ENCODE measurements around the gene F2RL3. TPM values are rescaled to one million over a fixed set of nuclear protein-coding genes. Genes with fewer than 3 reads are reported as not detected.

The F2RL3 gene
- polyA plus RNA-seq (2013, experiment 1 of 2): not detected
- polyA plus RNA-seq (2013, experiment 2 of 2): not detected

DNA sequence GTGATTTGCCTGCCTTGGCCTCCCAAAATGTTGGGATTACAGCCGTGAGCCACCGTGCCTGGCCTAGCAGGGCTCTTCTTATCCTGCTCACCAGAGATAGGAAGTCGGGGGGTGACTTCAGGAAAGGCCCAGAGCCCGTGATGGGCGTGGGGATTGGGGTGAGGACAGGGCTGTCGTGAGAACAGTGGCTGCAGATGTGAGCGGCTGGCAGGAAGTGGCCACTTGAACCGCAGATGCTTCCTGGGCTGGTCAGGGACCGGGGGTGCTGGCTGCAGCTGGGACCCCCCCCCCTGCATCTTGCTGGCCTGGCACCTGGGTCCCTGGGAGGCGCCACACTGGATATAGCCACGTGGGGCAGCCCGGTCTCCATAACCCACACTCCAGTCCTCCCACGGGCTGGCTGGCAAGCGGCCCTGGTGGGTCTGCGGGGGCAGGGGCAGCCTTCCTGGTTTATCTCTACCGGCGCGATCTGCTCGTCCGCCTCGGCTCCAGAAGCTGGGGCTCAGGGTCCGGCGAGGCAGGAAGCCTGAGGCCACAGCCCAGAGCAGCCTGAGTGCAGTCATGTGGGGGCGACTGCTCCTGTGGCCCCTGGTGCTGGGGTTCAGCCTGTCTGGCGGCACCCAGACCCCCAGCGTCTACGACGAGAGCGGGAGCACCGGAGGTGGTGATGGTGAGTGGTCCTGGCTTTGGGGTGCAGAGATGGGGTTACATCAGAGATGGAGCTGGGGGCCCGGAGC lies at the start of gene F2RL3:
F2RL3 (plus strand) TSS at position 371 of the 737 bp plus-strand sequence; CDS start at position 562, 191 bp downstream.
- H3K4me1 ChIP-seq (ENCODE audit: control insufficient read depth in 2 of 2, insufficient read depth in 1 of 2, low read depth in 1 of 2, low read length in 2 of 2): peaks cover 0 to 6% of the 10 kb centered on the region in 2 donors
- peak within 1 kb of the TSS; percentile 90 for H2AK5ac ChIP-seq (ENCODE audit: low read depth, low read length)
- H3K27ac ChIP-seq (replicated peaks; ENCODE audit: low read length): no peak within 1 kb of the TSS
- H3K4me2 ChIP-seq (ENCODE audit: insufficient read depth, low read length, poor library complexity, severe bottlenecking): no peak within 1 kb of the TSS
- no peak within 1 kb of the TSS for H2BK120ac ChIP-seq (ENCODE audit: low read depth, low read length)
- H3K27me3 ChIP-seq (ENCODE audit: control insufficient read depth in 3 of 3, insufficient read depth in 3 of 3, low read depth in 1 of 3, low read length in 3 of 3): peaks cover 0 to 5% (median 0%) of the 10 kb centered on the region in 3 experiments
- no peak within 1 kb of the TSS for H4K91ac ChIP-seq (ENCODE audit: low read depth, low read length, poor library complexity)
- peak within 1 kb of the TSS; percentile 26 for H2BK15ac ChIP-seq (ENCODE audit: low read length)
- peak within 1 kb of the TSS; percentile 95 for H3K23ac ChIP-seq (ENCODE audit: low read depth, low read length, poor library complexity)
- peak within 1 kb of the TSS; percentile 71 for H3K14ac ChIP-seq (ENCODE audit: low read length)
- peak within 1 kb of the TSS; percentile 91 for H3K18ac ChIP-seq (ENCODE audit: low read length)
- no CpG with 5 or more reads among the region's 31 CpGs for WGBS, 2 donors (ENCODE audit: extremely low coverage in 2 of 2, insufficient read length in 2 of 2, insufficient replicate concordance in 1 of 2)
- peak within 1 kb of the TSS; percentile 24 for H2BK5ac ChIP-seq (ENCODE audit: low read length)
- no peak for DNase-seq (ENCODE audit: low spot score)
- no peaks in the 10 kb centered on the region for H3K36me3 ChIP-seq (replicated peaks in 1 of 2; ENCODE audit: control insufficient read depth in 2 of 2, insufficient read depth in 2 of 2, low read length in 2 of 2)
- peak within 1 kb of the TSS in 1 of 2 donors; percentile 18 for H3K4me3 ChIP-seq (ENCODE audit: low read length in 2 of 2)
- H3K9me3 ChIP-seq (replicated peaks in 1 of 2; ENCODE audit: control insufficient read depth in 2 of 2, insufficient read depth in 1 of 2, low read depth in 1 of 2, low read length in 2 of 2): no peaks in the 10 kb centered on the region
- H3K4ac ChIP-seq (ENCODE audit: low read length): no peak within 1 kb of the TSS
- H3K9ac ChIP-seq (ENCODE audit: low read depth, low read length, poor library complexity): no peak within 1 kb of the TSS
- peak within 1 kb of the TSS; percentile 73 for H2BK12ac ChIP-seq (ENCODE audit: low read length)
- peak within 1 kb of the TSS; percentile 17 for H4K8ac ChIP-seq (ENCODE audit: low read depth, low read length)
- H3K79me1 ChIP-seq (ENCODE audit: low read depth, low read length): no peaks in the 10 kb centered on the region
- H2AFZ ChIP-seq (ENCODE audit: low read length): no peak within 1 kb of the TSS

DNA sequence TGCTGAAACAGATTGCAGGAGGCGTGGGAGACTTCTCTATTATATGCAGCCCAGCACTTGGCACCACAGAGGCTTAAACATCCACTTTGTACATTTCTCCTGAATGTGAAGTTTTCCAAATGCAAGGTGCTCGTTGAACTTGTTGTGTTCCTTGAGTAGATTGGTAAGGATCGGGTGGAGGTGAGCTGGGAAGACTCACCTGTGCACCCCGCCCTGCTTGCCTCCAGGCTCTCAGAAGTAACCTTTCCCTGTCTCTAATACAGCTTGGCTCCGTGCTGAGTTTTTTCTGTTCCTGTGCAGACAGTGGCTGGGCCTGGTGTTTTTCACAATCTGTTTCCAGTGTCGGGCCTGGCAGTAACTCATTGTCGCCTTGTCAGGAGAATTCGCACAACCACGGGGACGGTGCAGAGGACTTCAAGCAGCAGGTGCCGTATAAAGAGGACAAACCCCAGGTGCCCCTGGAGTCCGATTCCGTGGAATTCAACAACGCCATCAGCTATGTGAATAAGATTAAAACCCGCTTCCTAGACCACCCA lies 47.3 kb upstream of the F2RL3 start:
- Histone ChIP-seq H3K18ac (ENCODE audit: low read length) (no peak overlapping the region), H3K9me3 (replicated peaks in 1 of 2; ENCODE audit: control insufficient read depth in 2 of 2, insufficient read depth in 1 of 2, low read depth in 1 of 2, low read length in 2 of 2) (peaks cover 0 to 4% of the 10 kb centered on the region in 2 donors), H3K4me1 (ENCODE audit: control insufficient read depth in 2 of 2, insufficient read depth in 1 of 2, low read depth in 1 of 2, low read length in 2 of 2) (no peaks in the 10 kb centered on the region), H3K79me1 (ENCODE audit: low read depth, low read length) (peaks cover 8% of the 10 kb centered on the region), H3K27me3 (ENCODE audit: control insufficient read depth in 3 of 3, insufficient read depth in 3 of 3, low read depth in 1 of 3, low read length in 3 of 3) (no peaks in the 10 kb centered on the region), H2BK15ac (ENCODE audit: low read length) (no peak overlapping the region), H3K27ac (replicated peaks; ENCODE audit: low read length) (no peak overlapping the region), H2AFZ (ENCODE audit: low read length) (no peak overlapping the region), H3K23ac (ENCODE audit: low read depth, low read length, poor library complexity) (no peak overlapping the region), H3K14ac (ENCODE audit: low read length) (no peak overlapping the region), H2AK5ac (ENCODE audit: low read depth, low read length) (no peak overlapping the region), H3K9ac (ENCODE audit: low read depth, low read length, poor library complexity) (no peak overlapping the region), H4K8ac (ENCODE audit: low read depth, low read length) (no peak overlapping the region), H2BK5ac (ENCODE audit: low read length) (no peak overlapping the region), H3K36me3 (replicated peaks in 1 of 2; ENCODE audit: control insufficient read depth in 2 of 2, insufficient read depth in 2 of 2, low read length in 2 of 2) (peaks cover 48 to 99% of the 10 kb centered on the region in 2 donors), H3K4me2 (ENCODE audit: insufficient read depth, low read length, poor library complexity, severe bottlenecking) (no peak overlapping the region), H3K4me3 (ENCODE audit: low read length in 2 of 2) (no peak overlapping the region), H2BK12ac (ENCODE audit: low read length) (no peak overlapping the region), H3K4ac (ENCODE audit: low read length) (no peak overlapping the region), H4K91ac (ENCODE audit: low read depth, low read length, poor library complexity) (no peak overlapping the region), H2BK120ac (ENCODE audit: low read depth, low read length) (no peak overlapping the region)
- no CpG with 5 or more reads among the region's 15 CpGs for WGBS, 2 donors (ENCODE audit: extremely low coverage in 2 of 2, insufficient read length in 2 of 2, insufficient replicate concordance in 1 of 2)
- no peak for DNase-seq (ENCODE audit: low spot score)

- peaks cover 0 to 5% of the 10 kb centered on the region in 2 donors for H3K9me3 ChIP-seq (replicated peaks in 1 of 2; ENCODE audit: control insufficient read depth in 2 of 2, insufficient read depth in 1 of 2, low read depth in 1 of 2, low read length in 2 of 2)
- H2BK5ac ChIP-seq (ENCODE audit: low read length): no peak overlapping the region
- no peak overlapping the region for H3K4me2 ChIP-seq (ENCODE audit: insufficient read depth, low read length, poor library complexity, severe bottlenecking)
- no peak overlapping the region for H3K18ac ChIP-seq (ENCODE audit: low read length)
- no peak overlapping the region for H3K23ac ChIP-seq (ENCODE audit: low read depth, low read length, poor library complexity)
- no peak overlapping the region for H3K4ac ChIP-seq (ENCODE audit: low read length)
- no peak overlapping the region for H3K4me3 ChIP-seq (ENCODE audit: low read length in 2 of 2)
- H3K14ac ChIP-seq (ENCODE audit: low read length): peak overlapping the region; percentile 38
- H2AFZ ChIP-seq (ENCODE audit: low read length): no peak overlapping the region
- no CpG with 5 or more reads among the region's 16 CpGs for WGBS, 2 donors (ENCODE audit: extremely low coverage in 2 of 2, insufficient read length in 2 of 2, insufficient replicate concordance in 1 of 2)
- H3K27ac ChIP-seq (replicated peaks; ENCODE audit: low read length): no peak overlapping the region
- H2AK5ac ChIP-seq (ENCODE audit: low read depth, low read length): no peak overlapping the region
- DNase-seq (ENCODE audit: low spot score): no peak
- no peak overlapping the region for H2BK15ac ChIP-seq (ENCODE audit: low read length)
- H3K9ac ChIP-seq (ENCODE audit: low read depth, low read length, poor library complexity): no peak overlapping the region
- peaks cover 3% of the 10 kb centered on the region for H3K79me1 ChIP-seq (ENCODE audit: low read depth, low read length)
- no peaks in the 10 kb centered on the region for H3K27me3 ChIP-seq (ENCODE audit: control insufficient read depth in 3 of 3, insufficient read depth in 3 of 3, low read depth in 1 of 3, low read length in 3 of 3)
- H2BK120ac ChIP-seq (ENCODE audit: low read depth, low read length): no peak overlapping the region
- no peak overlapping the region for H4K8ac ChIP-seq (ENCODE audit: low read depth, low read length)
- peaks cover 61 to 99% of the 10 kb centered on the region in 2 donors for H3K36me3 ChIP-seq (replicated peaks in 1 of 2; ENCODE audit: control insufficient read depth in 2 of 2, insufficient read depth in 2 of 2, low read length in 2 of 2)
- no peaks in the 10 kb centered on the region for H3K4me1 ChIP-seq (ENCODE audit: control insufficient read depth in 2 of 2, insufficient read depth in 1 of 2, low read depth in 1 of 2, low read length in 2 of 2)
- H2BK12ac ChIP-seq (ENCODE audit: low read length): no peak overlapping the region
- no peak overlapping the region for H4K91ac ChIP-seq (ENCODE audit: low read depth, low read length, poor library complexity)
Measured at GRCh38 chr19:16846901-16847300, 41.9 kb upstream of the F2RL3 start.

GRCh38 chr19:16847430-16847829 lies 41.4 kb upstream of the F2RL3 start:
- Histone ChIP-seq H3K4me3 (ENCODE audit: low read length in 2 of 2) (no peak overlapping the region), H3K9me3 (replicated peaks in 1 of 2; ENCODE audit: control insufficient read depth in 2 of 2, insufficient read depth in 1 of 2, low read depth in 1 of 2, low read length in 2 of 2) (peaks cover 0 to 5% of the 10 kb centered on the region in 2 donors), H4K91ac (ENCODE audit: low read depth, low read length, poor library complexity) (no peak overlapping the region), H3K4ac (ENCODE audit: low read length) (no peak overlapping the region), H4K8ac (ENCODE audit: low read depth, low read length) (no peak overlapping the region), H3K36me3 (replicated peaks in 1 of 2; ENCODE audit: control insufficient read depth in 2 of 2, insufficient read depth in 2 of 2, low read length in 2 of 2) (peaks cover 63 to 100% of the 10 kb centered on the region in 2 donors), H2BK5ac (ENCODE audit: low read length) (no peak overlapping the region), H3K27me3 (ENCODE audit: control insufficient read depth in 3 of 3, insufficient read depth in 3 of 3, low read depth in 1 of 3, low read length in 3 of 3) (no peaks in the 10 kb centered on the region), H2BK12ac (ENCODE audit: low read length) (no peak overlapping the region), H2BK120ac (ENCODE audit: low read depth, low read length) (no peak overlapping the region), H2BK15ac (ENCODE audit: low read length) (no peak overlapping the region), H3K9ac (ENCODE audit: low read depth, low read length, poor library complexity) (no peak overlapping the region), H3K4me2 (ENCODE audit: insufficient read depth, low read length, poor library complexity, severe bottlenecking) (no peak overlapping the region), H2AFZ (ENCODE audit: low read length) (no peak overlapping the region), H3K14ac (ENCODE audit: low read length) (no peak overlapping the region), H3K18ac (ENCODE audit: low read length) (no peak overlapping the region), H3K79me1 (ENCODE audit: low read depth, low read length) (peaks cover 6% of the 10 kb centered on the region), H3K23ac (ENCODE audit: low read depth, low read length, poor library complexity) (no peak overlapping the region), H2AK5ac (ENCODE audit: low read depth, low read length) (no peak overlapping the region), H3K27ac (replicated peaks; ENCODE audit: low read length) (no peak overlapping the region), H3K4me1 (ENCODE audit: control insufficient read depth in 2 of 2, insufficient read depth in 1 of 2, low read depth in 1 of 2, low read length in 2 of 2) (no peaks in the 10 kb centered on the region)
- WGBS, 2 donors (ENCODE audit: extremely low coverage in 2 of 2, insufficient read length in 2 of 2, insufficient replicate concordance in 1 of 2): no CpG with 5 or more reads among the region's 6 CpGs
- DNase-seq (ENCODE audit: low spot score): no peak

All from neuronal stem cell (in vitro differentiated cells).